ENCODE measurements around the gene TMEM170A.

Gene TMEM170A

DNA sequence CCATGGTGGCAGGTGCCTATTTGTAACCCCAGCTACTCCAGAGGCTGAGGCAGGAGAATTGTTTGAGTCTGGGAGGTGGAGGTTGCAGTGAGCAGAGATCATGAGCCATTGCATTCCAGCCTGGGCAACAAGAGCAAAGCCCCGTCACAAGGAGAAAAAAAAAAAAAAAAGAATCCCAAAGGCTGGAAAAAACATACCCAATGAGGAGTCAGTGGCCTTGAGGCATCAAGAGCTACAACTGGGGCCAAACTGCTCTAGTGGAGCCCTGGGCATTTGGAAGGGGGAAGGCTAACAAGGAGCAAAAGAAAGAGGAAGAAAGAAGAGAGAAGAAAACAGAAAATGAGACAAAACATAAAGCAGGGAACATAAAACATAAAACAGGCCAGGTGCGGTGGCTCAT is 23.8 kb upstream of the TMEM170A start:
- Histone ChIP-seq H3K4me3 (ENCODE audit: low read length) (no peak overlapping the region), H3K79me2 (ENCODE audit: low read length) (no peaks in the 10 kb centered on the region), H3K9ac (ENCODE audit: low read length) (no peak overlapping the region), H3K4me1 (ENCODE audit: low read length) (no peaks in the 10 kb centered on the region), H2AFZ (ENCODE audit: low read depth, low read length) (no peak overlapping the region), H3K9me3 (ENCODE audit: insufficient read depth, low read length) (no peaks in the 10 kb centered on the region), H3K27ac (ENCODE audit: low read length) (no peak overlapping the region), H3K4me2 (ENCODE audit: low read length) (no peak overlapping the region), H3K36me3 (replicated peaks; ENCODE audit: low read depth, low read length) (no peaks in the 10 kb centered on the region), H3K27me3 (ENCODE audit: low read depth, low read length) (peaks cover 3% of the 10 kb centered on the region; the same call in 1 of the 2 replicates), H4K20me1 (ENCODE audit: insufficient read depth, low read length) (no peaks in the 10 kb centered on the region)
- TF ChIP-seq, protein P1, sequence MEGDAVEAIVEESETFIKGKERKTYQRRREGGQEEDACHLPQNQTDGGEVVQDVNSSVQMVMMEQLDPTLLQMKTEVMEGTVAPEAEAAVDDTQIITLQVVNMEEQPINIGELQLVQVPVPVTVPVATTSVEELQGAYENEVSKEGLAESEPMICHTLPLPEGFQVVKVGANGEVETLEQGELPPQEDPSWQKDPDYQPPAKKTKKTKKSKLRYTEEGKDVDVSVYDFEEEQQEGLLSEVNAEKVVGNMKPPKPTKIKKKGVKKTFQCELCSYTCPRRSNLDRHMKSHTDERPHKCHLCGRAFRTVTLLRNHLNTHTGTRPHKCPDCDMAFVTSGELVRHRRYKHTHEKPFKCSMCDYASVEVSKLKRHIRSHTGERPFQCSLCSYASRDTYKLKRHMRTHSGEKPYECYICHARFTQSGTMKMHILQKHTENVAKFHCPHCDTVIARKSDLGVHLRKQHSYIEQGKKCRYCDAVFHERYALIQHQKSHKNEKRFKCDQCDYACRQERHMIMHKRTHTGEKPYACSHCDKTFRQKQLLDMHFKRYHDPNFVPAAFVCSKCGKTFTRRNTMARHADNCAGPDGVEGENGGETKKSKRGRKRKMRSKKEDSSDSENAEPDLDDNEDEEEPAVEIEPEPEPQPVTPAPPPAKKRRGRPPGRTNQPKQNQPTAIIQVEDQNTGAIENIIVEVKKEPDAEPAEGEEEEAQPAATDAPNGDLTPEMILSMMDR (IDR thresholded peaks at IDR 0.05; ENCODE audit: low read depth, low read length), result no peak
- no peak for TF ChIP-seq EZH2phosphoT487 (IDR thresholded peaks at IDR 0.05; ENCODE audit: low read depth)

DNA sequence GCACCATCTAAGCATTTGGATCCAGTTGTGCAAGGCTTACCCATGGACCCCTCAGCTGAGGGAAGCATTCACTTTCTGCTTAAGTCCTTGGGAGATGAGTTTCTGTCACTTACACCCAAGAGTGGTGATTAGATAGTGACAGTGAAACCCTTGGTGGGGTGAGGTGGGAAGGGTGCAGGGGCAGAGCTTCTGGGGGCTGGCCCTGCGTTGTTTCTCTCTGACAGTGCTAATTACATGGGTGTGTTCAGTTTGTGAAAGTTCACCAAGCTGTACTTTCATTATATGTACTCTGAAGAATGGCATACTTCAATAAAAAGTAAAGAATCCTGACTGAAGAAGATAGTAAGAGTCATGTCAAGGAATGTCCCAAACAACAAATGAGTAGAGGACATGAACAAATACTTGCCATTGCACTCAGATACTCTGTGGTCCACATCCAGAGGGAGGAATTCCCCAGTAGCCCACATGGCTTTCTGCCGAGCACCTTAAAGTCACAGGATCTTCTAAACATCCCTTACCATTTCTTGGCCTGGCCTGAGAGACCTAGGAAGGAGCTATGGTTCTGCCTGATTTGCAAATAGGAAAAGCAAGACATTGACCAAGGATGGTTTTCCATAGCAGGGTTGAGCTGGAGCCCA is 22.3 kb upstream of the TMEM170A start:
- Histone ChIP-seq H2AFZ (ENCODE audit: low read depth, low read length) (no peak overlapping the region), H3K4me2 (ENCODE audit: low read length) (no peak overlapping the region), H3K4me3 (ENCODE audit: low read length) (no peak overlapping the region), H4K20me1 (ENCODE audit: insufficient read depth, low read length) (no peaks in the 10 kb centered on the region), H3K27me3 (ENCODE audit: low read depth, low read length) (peaks cover 3% of the 10 kb centered on the region; the same call in 1 of the 2 replicates), H3K9me3 (ENCODE audit: insufficient read depth, low read length) (no peaks in the 10 kb centered on the region), H3K4me1 (ENCODE audit: low read length) (no peaks in the 10 kb centered on the region), H3K27ac (ENCODE audit: low read length) (no peak overlapping the region), H3K79me2 (ENCODE audit: low read length) (no peaks in the 10 kb centered on the region), H3K9ac (ENCODE audit: low read length) (no peak overlapping the region), H3K36me3 (replicated peaks; ENCODE audit: low read depth, low read length) (no peaks in the 10 kb centered on the region)
- TF ChIP-seq, protein P1 (IDR thresholded peaks at IDR 0.05; ENCODE audit: low read depth, low read length), result no peak
- no peak for TF ChIP-seq EZH2phosphoT487 (IDR thresholded peaks at IDR 0.05; ENCODE audit: low read depth)

DNA sequence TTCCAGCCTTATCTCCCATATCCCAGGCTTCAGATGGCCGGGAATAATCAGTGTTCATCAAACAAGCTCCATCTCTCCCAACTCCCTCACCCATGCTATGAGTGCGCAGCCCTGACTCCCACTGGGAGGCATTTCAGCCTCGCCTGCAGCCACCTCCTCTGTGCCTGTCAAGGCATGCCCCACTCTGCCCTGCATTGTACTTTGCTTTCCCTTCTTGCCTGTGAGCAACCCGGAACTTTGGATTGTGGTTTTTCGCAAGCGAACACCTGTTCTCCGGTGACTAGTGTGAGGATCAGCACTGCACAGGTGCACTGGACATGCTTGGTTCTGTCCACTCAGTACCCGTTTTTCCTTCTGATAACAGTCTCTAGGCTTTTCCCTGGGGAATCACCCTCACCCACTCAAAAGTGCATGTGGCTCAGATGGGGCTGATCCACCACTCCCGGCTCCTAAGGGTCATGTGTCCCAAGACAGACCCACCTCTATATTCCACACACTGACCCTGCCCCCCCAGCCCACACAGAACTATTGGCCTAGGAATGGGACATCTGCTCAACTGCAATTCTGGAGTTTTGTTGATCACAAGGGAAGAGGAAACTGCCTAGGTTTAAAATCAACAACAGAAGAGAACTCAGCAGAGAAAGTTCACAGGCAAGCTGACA is 21.7 kb upstream of the TMEM170A start:
- Histone ChIP-seq H3K27me3 (ENCODE audit: low read depth, low read length) (peaks cover 3% of the 10 kb centered on the region; the same call in 1 of the 2 replicates), H3K4me3 (ENCODE audit: low read length) (no peak overlapping the region), H3K79me2 (ENCODE audit: low read length) (no peaks in the 10 kb centered on the region), H4K20me1 (ENCODE audit: insufficient read depth, low read length) (no peaks in the 10 kb centered on the region), H3K27ac (ENCODE audit: low read length) (no peak overlapping the region), H3K4me2 (ENCODE audit: low read length) (no peak overlapping the region), H3K36me3 (replicated peaks; ENCODE audit: low read depth, low read length) (no peaks in the 10 kb centered on the region), H3K4me1 (ENCODE audit: low read length) (no peaks in the 10 kb centered on the region), H3K9me3 (ENCODE audit: insufficient read depth, low read length) (no peaks in the 10 kb centered on the region), H3K9ac (ENCODE audit: low read length) (no peak overlapping the region), H2AFZ (ENCODE audit: low read depth, low read length) (no peak overlapping the region)
- no peak for TF ChIP-seq EZH2phosphoT487 (IDR thresholded peaks at IDR 0.05; ENCODE audit: low read depth)
- TF ChIP-seq, protein P1 (IDR thresholded peaks at IDR 0.05; ENCODE audit: low read depth, low read length), result no peak

DNA sequence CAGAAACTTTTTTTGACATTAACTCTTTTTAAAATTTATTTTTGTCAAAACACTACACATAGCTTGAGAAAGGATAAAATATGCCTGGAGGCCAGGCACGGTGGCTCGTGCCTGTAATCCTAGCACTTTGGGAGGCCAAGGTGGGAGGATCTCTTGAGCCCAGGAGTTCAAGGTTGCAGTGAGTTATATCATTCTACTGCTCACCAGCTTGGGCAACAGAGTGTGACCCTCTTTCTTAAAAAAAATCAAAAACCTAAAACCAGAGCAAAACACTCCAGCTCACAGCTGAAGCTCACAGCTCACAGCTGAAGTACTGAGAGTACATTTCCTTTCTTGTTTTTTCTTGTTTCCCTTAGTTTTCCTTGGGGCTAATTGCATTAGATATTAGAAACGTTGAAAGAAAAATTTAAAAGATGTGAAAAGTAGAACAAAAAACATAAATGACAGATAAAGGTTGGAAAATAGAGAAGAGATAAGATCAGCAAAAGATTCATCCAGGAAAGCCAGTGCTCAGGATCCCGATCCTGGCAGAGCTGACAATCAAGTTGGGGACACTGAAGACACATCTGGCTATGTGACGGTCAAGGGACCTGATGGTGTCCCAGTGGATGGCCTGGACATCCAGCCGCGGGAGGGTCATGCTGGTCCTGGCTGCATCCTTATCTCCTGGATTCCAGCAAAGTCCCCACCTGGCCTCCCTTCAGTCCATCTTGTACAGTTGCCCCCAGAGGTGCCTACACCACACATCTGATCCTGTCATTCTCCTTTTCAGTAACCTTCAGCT is 20.9 kb upstream of the TMEM170A start:
- TF ChIP-seq EZH2phosphoT487 (IDR thresholded peaks at IDR 0.05; ENCODE audit: low read depth), result no peak
- TF ChIP-seq, protein P1 (IDR thresholded peaks at IDR 0.05; ENCODE audit: low read depth, low read length), result no peak
- no peak overlapping the region for H3K9ac ChIP-seq (ENCODE audit: low read length)
- no peak overlapping the region for H3K4me2 ChIP-seq (ENCODE audit: low read length)
- H2AFZ ChIP-seq (ENCODE audit: low read depth, low read length), result no peak overlapping the region
- H3K27me3 ChIP-seq (ENCODE audit: low read depth, low read length), result peaks cover 3% of the 10 kb centered on the region; the same call in 1 of the 2 replicates
- no peaks in the 10 kb centered on the region for H3K36me3 ChIP-seq (replicated peaks; ENCODE audit: low read depth, low read length)
- H3K4me3 ChIP-seq (ENCODE audit: low read length), result no peak overlapping the region
- no peaks in the 10 kb centered on the region for H4K20me1 ChIP-seq (ENCODE audit: insufficient read depth, low read length)
- H3K9me3 ChIP-seq (ENCODE audit: insufficient read depth, low read length), result no peaks in the 10 kb centered on the region
- no peaks in the 10 kb centered on the region for H3K79me2 ChIP-seq (ENCODE audit: low read length)
- H3K4me1 ChIP-seq (ENCODE audit: low read length), result no peaks in the 10 kb centered on the region
- no peak overlapping the region for H3K27ac ChIP-seq (ENCODE audit: low read length)

Measured in OCI-LY3 (cell line).